Loucy (cell line): ENCODE measurements around the gene LEUTX.

Experiments
- H2AFZ ChIP-seq: fragments of 200-600 bp; sonication (generic); 2 replicates; pipeline ENCODE4 v1.6.0; 2016; ENCODE audit warnings: antibody characterized with exemption, mild to moderate bottlenecking, low read length, moderate library complexity
- H3F3A ChIP-seq: fragments of 200-600 bp; 2 replicates; pipeline ENCODE4 v1.6.0; 2016; ENCODE audit warnings: antibody characterized with exemption, low read depth, mild to moderate bottlenecking
- H3K27me3 ChIP-seq: fragments of 200-600 bp; sonication (generic); 2 replicates; pipeline ENCODE4 v1.6.1; 2014; ENCODE audit warnings: low read length, mild to moderate bottlenecking; ENCODE audit not compliant: insufficient read depth, poor library complexity, severe bottlenecking
- H3K36me3 ChIP-seq: fragments of 200-600 bp; sonication (generic); 2 replicates; pipeline ENCODE4 v1.6.1; 2016; ENCODE audit warnings: low read length; ENCODE audit not compliant: insufficient read depth
- H3K4me1 ChIP-seq: fragments of 200-600 bp; sonication (generic); 2 replicates; pipeline ENCODE4 v1.5.1; 2014; ENCODE audit warnings: low read length, mild to moderate bottlenecking; ENCODE audit not compliant: insufficient read depth, poor library complexity, severe bottlenecking
- H3K4me2 ChIP-seq: fragments of 200-600 bp; sonication (generic); 2 replicates; pipeline ENCODE4 v1.6.0; 2014; ENCODE audit warnings: antibody characterized with exemption, low read length, low read depth, mild to moderate bottlenecking; ENCODE audit not compliant: poor library complexity, severe bottlenecking
- H3K4me3 ChIP-seq: fragments of 200-600 bp; sonication (generic); 2 replicates; pipeline ENCODE4 v1.5.1; 2014; ENCODE audit warnings: low read length, mild to moderate bottlenecking, mixed read lengths; ENCODE audit not compliant: poor library complexity, severe bottlenecking
- H3K79me2 ChIP-seq: fragments of 200-600 bp; sonication (generic); 2 replicates; pipeline ENCODE4 v1.6.1; 2014; ENCODE audit warnings: low read length; ENCODE audit not compliant: insufficient read depth
- H3K9ac ChIP-seq: fragments of 200-600 bp; sonication (generic); 2 replicates; pipeline ENCODE4 v1.6.0; 2014; ENCODE audit warnings: mild to moderate bottlenecking, low read depth, low read length, moderate library complexity; ENCODE audit not compliant: poor library complexity, severe bottlenecking
- H3K9me2 ChIP-seq: fragments of 200-600 bp; sonication (generic); replicated peaks from 2 replicates; pipeline ENCODE4 v1.6.1; 2016; ENCODE audit warnings: low read depth, low read length, mixed read lengths
- H3K9me3 ChIP-seq: fragments of 200-600 bp; sonication (generic); 2 replicates; pipeline ENCODE4 v1.6.1; 2014; ENCODE audit warnings: mild to moderate bottlenecking, antibody characterized with exemption, low read length, low read depth; ENCODE audit not compliant: insufficient read depth
- H4K20me1 ChIP-seq: fragments of 200-600 bp; sonication (generic); 2 replicates; pipeline ENCODE4 v1.6.0; 2014; ENCODE audit warnings: antibody characterized with exemption, low read length, mild to moderate bottlenecking; ENCODE audit not compliant: insufficient read depth, poor library complexity, severe bottlenecking
- EZH2phosphoT487 ChIP-seq: fragments of 200-600 bp; IDR thresholded peaks from 2 replicates; pipeline ENCODE4 v1.6.1; 2018; ENCODE audit warnings: antibody characterized with exemption, mild to moderate bottlenecking, moderate library complexity, borderline replicate concordance
- TF ChIP-seq, protein P1 (sequence below): fragments of 200-600 bp; sonication (generic); conservative IDR thresholded peaks from 2 replicates; pipeline ENCODE4 v1.5.1; 2014; ENCODE audit warnings: mild to moderate bottlenecking, antibody characterized with exemption, low read length

LEUTX gene

GRCh38 chr19:39780894-39781293, 2.2 kb downstream of the LEUTX start:
- no peaks in the 10 kb centered on the region for H3K79me2 ChIP-seq
- H3K4me3 ChIP-seq: no peak overlapping the region
- TF ChIP-seq EZH2phosphoT487: no peak
- TF ChIP-seq, protein P1, sequence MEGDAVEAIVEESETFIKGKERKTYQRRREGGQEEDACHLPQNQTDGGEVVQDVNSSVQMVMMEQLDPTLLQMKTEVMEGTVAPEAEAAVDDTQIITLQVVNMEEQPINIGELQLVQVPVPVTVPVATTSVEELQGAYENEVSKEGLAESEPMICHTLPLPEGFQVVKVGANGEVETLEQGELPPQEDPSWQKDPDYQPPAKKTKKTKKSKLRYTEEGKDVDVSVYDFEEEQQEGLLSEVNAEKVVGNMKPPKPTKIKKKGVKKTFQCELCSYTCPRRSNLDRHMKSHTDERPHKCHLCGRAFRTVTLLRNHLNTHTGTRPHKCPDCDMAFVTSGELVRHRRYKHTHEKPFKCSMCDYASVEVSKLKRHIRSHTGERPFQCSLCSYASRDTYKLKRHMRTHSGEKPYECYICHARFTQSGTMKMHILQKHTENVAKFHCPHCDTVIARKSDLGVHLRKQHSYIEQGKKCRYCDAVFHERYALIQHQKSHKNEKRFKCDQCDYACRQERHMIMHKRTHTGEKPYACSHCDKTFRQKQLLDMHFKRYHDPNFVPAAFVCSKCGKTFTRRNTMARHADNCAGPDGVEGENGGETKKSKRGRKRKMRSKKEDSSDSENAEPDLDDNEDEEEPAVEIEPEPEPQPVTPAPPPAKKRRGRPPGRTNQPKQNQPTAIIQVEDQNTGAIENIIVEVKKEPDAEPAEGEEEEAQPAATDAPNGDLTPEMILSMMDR: no peak
- H3K36me3 ChIP-seq: no peaks in the 10 kb centered on the region
- H3K9me3 ChIP-seq: no peaks in the 10 kb centered on the region
- H4K20me1 ChIP-seq: no peaks in the 10 kb centered on the region
- H3K27me3 ChIP-seq: peaks cover 5% of the 10 kb centered on the region
- no peak overlapping the region for H3K9ac ChIP-seq
- H3F3A ChIP-seq: no peaks in the 10 kb centered on the region
- H2AFZ ChIP-seq: no peak overlapping the region
- no peaks in the 10 kb centered on the region for H3K4me1 ChIP-seq
- no peaks in the 10 kb centered on the region for H3K9me2 ChIP-seq
- no peak overlapping the region for H3K4me2 ChIP-seq

DNA sequence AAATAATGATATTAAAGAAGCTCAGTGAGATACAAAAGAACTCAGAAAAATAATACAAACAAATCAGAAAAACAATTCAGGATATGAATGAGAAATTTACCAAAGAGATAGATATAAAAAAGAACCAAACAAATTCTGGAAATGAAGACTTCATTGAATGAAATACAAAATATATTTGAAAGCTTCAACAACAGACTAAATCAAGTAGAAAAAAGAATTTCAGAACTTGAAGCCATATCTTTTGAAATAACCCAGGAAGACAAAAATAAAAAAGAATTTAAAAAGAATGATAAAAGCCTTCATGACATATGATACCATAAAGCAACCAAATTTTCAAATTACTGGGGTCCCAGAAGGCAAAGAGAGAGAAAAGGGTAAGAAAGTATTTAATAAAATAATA, 9.6 kb downstream of the LEUTX start:
- TF ChIP-seq, protein P1: no peak
- no peak for TF ChIP-seq EZH2phosphoT487
- Histone ChIP-seq H3F3A (no peaks in the 10 kb centered on the region), H2AFZ (no peak overlapping the region), H3K9ac (no peak overlapping the region), H3K4me1 (no peaks in the 10 kb centered on the region), H3K27me3 (no peaks in the 10 kb centered on the region), H3K4me3 (no peak overlapping the region), H3K4me2 (no peak overlapping the region), H4K20me1 (no peaks in the 10 kb centered on the region), H3K79me2 (no peaks in the 10 kb centered on the region), H3K9me2 (no peaks in the 10 kb centered on the region), H3K36me3 (no peaks in the 10 kb centered on the region), H3K9me3 (peaks cover 7% of the 10 kb centered on the region)

GRCh38 chr19:39792999-39793546, 14.4 kb downstream of the LEUTX start:
- Histone ChIP-seq H3K4me3 (peak overlapping the region; percentile 54), H3K9me3 (peaks cover 4% of the 10 kb centered on the region), H3K36me3 (no peaks in the 10 kb centered on the region), H3K9me2 (no peaks in the 10 kb centered on the region), H3K27me3 (no peaks in the 10 kb centered on the region), H2AFZ (peak overlapping the region; percentile 71), H3K4me1 (no peaks in the 10 kb centered on the region), H4K20me1 (no peaks in the 10 kb centered on the region), H3K79me2 (no peaks in the 10 kb centered on the region), H3K9ac (no peak overlapping the region), H3K4me2 (peak overlapping the region; percentile 36), H3F3A (no peaks in the 10 kb centered on the region)
- no peak for TF ChIP-seq EZH2phosphoT487
- TF ChIP-seq, protein P1: peak; percentile 94
